ENCODE data around the gene PKIB. TPM values are rescaled to one million over a fixed set of nuclear protein-coding genes. Genes with fewer than 3 reads are reported as not detected.
"Not testable (repeated sequence)": the region's sequence is repeated elsewhere in the genome, so short reads cannot be mapped to it uniquely, and the experiment has no call there.

Gene PKIB
- total RNA-seq: 4.1 TPM

- DNase-seq (ENCODE audit: low spot score in 2 of 2) (peak; percentile 62 to 76), FAIRE-seq (no peak)
Measured at GRCh38 chr6:122609881-122610689, at the start of gene PKIB. TSS of gene PKIB (plus strand) at chr6:122610405. CDS start at chr6:122717795, 107,390 bp downstream.

- DNase-seq (ENCODE audit: low spot score in 2 of 2) (no peak), FAIRE-seq (no peak)
Measured at GRCh38 chr6:122563364-122564052, 46.7 kb upstream of the PKIB start.

- no peak for FAIRE-seq
Measured at GRCh38 chr6:122564230-122564629, 46.0 kb upstream of the PKIB start.

GRCh38 chr6:122565708-122566107, 44.5 kb upstream of the PKIB start:
- no peak for DNase-seq (ENCODE audit: low spot score in 2 of 2)
- FAIRE-seq: no peak

More at GRCh38 chr6:122564230-122564629, 46.0 kb upstream of the PKIB start:
- DNase-seq (ENCODE audit: low spot score in 2 of 2): no peak

GRCh38 chr6:122567034-122567433, 43.2 kb upstream of the PKIB start:
- no peak for FAIRE-seq
- DNase-seq (ENCODE audit: low spot score in 2 of 2): no peak

- FAIRE-seq: no peak
- no peak for DNase-seq (ENCODE audit: low spot score in 2 of 2)
Measured at GRCh38 chr6:122568350-122568749, 41.9 kb upstream of the PKIB start.

GRCh38 chr6:122568797-122569221, 41.4 kb upstream of the PKIB start:
- FAIRE-seq (no peak), DNase-seq (ENCODE audit: low spot score in 2 of 2) (no peak)

GRCh38 chr6:122569230-122569771, 40.9 kb upstream of the PKIB start:
- DNase-seq (ENCODE audit: low spot score in 2 of 2) (no peak), FAIRE-seq (no peak)

- no peak for FAIRE-seq
- no peak for DNase-seq (ENCODE audit: low spot score in 2 of 2)
Measured at GRCh38 chr6:122571888-122572287, 38.3 kb upstream of the PKIB start.

- FAIRE-seq (no peak), DNase-seq (ENCODE audit: low spot score in 2 of 2) (no peak)
Measured at GRCh38 chr6:122576888-122577287, 33.3 kb upstream of the PKIB start.

GRCh38 chr6:122578961-122579360, 31.2 kb upstream of the PKIB start:
- no peak for DNase-seq (ENCODE audit: low spot score in 2 of 2)
- no peak for FAIRE-seq

GRCh38 chr6:122580737-122581136, 29.5 kb upstream of the PKIB start:
- FAIRE-seq (no peak), DNase-seq (ENCODE audit: low spot score in 2 of 2) (no peak)

- FAIRE-seq: no peak
Measured at GRCh38 chr6:122589115-122589514, 21.1 kb upstream of the PKIB start.

GRCh38 chr6:122598295-122598694, 11.9 kb upstream of the PKIB start:
- FAIRE-seq; DNase-seq (ENCODE audit: low spot score in 2 of 2): not testable (repeated sequence)

More at GRCh38 chr6:122589115-122589514, 21.1 kb upstream of the PKIB start:
- DNase-seq (ENCODE audit: low spot score in 2 of 2): no peak

GRCh38 chr6:122604676-122605075, 5.5 kb upstream of the PKIB start:
- DNase-seq (ENCODE audit: low spot score in 2 of 2): no peak
- peak; percentile 28 for FAIRE-seq

- DNase-seq (ENCODE audit: low spot score in 2 of 2): peak in 1 of 2 donors; percentile 32
- no peak for FAIRE-seq
Measured at GRCh38 chr6:122610690-122611455, 668 bp downstream of the PKIB start.

GRCh38 chr6:122612838-122613237, 2.6 kb downstream of the PKIB start:
- DNase-seq (ENCODE audit: low spot score in 2 of 2) (no peak), FAIRE-seq (no peak)

- DNase-seq (ENCODE audit: low spot score in 2 of 2): no peak
- FAIRE-seq: no peak
Measured at GRCh38 chr6:122614303-122614702, 4.1 kb downstream of the PKIB start.

GRCh38 chr6:122615409-122615808, 5.2 kb downstream of the PKIB start:
- no peak for FAIRE-seq

GRCh38 chr6:122616877-122617276, 6.7 kb downstream of the PKIB start:
- DNase-seq (ENCODE audit: low spot score in 2 of 2) (no peak), FAIRE-seq (no peak)

More at GRCh38 chr6:122615409-122615808, 5.2 kb downstream of the PKIB start:
- no peak for DNase-seq (ENCODE audit: low spot score in 2 of 2)

- DNase-seq (ENCODE audit: low spot score in 2 of 2) (no peak), FAIRE-seq (no peak)
Measured at GRCh38 chr6:122619309-122619708, 9.1 kb downstream of the PKIB start.

Measured in frontal cortex (tissue), 4 donors.